OCI-LY7 (cell line): ENCODE data around the gene C1QA. TPM values are rescaled to one million over a fixed set of nuclear protein-coding genes. Genes with fewer than 3 reads are reported as not detected.

ENCODE experiments used
- BruUV-seq: library from RNA; stranded (reverse); fragments of 400-500 nt; replicated peaks from 2 replicates; lab custom pipeline; 2021; lab: Mats Ljungman, UMichigan
- CTCF ChIA-PET: fragments of 300-600 bp; sonication (Branson Sonifier 250); formaldehyde crosslinking; loops from one replicate; lab custom pipeline; 2022; ENCODE audit warnings: antibody characterized with exemption; ENCODE audit not compliant: unreplicated experiment; lab: Charles Lee
- POLR2A ChIA-PET: fragments of 300-600 bp; sonication (Branson Sonifier 250); formaldehyde crosslinking; loops from one replicate; lab custom pipeline; 2022; ENCODE audit warnings: antibody characterized with exemption; lab: Charles Lee
- DNase-seq: peaks from one replicate; pipeline ENCODE4 v3.0.0-alpha.2; 2015; ENCODE audit warnings: low spot score
- H2AFZ ChIP-seq: fragments of 200-600 bp; sonication (generic), shearing (Covaris generic); 2 replicates; pipeline ENCODE4 v1.6.1; 2014; ENCODE audit warnings: mild to moderate bottlenecking, antibody characterized with exemption, low read length, moderate library complexity
- H3K27ac ChIP-seq: fragments of 200-600 bp; sonication (generic); 2 replicates; pipeline ENCODE4 v1.5.1; 2014; ENCODE audit warnings: mixed run types, low read depth, mild to moderate bottlenecking, moderate library complexity, low read length, inconsistent platforms; ENCODE audit not compliant: poor library complexity, severe bottlenecking
- H3K36me3 ChIP-seq: fragments of 200-600 bp; sonication (generic); 2 replicates; pipeline ENCODE4 v1.6.1; 2014; ENCODE audit warnings: mild to moderate bottlenecking, antibody characterized with exemption, low read length, moderate library complexity, mixed read lengths; ENCODE audit not compliant: insufficient read depth
- H3K4me1 ChIP-seq: fragments of 200-600 bp; sonication (generic); 2 replicates; pipeline ENCODE4 v1.5.1; 2014; ENCODE audit warnings: mild to moderate bottlenecking, low read length; ENCODE audit not compliant: insufficient read depth, poor library complexity, severe bottlenecking
- H3K4me2 ChIP-seq: fragments of 200-600 bp; sonication (generic); 2 replicates; pipeline ENCODE4 v1.6.1; 2014; ENCODE audit warnings: mild to moderate bottlenecking, low read length
- H3K4me3 ChIP-seq: fragments of 200-600 bp; sonication (generic); 2 replicates; pipeline ENCODE4 v1.5.1; 2014; ENCODE audit warnings: mild to moderate bottlenecking, low read depth, low read length; ENCODE audit not compliant: poor library complexity, severe bottlenecking
- H3K79me2 ChIP-seq: fragments of 200-600 bp; sonication (generic); 2 replicates; pipeline ENCODE4 v1.6.1; 2016; ENCODE audit warnings: low read depth, mild to moderate bottlenecking, low read length, moderate library complexity, mixed read lengths; ENCODE audit not compliant: insufficient read depth
- H3K9me2 ChIP-seq: fragments of 200-600 bp; sonication (generic); 2 replicates; pipeline ENCODE4 v1.6.1; 2016; ENCODE audit warnings: mild to moderate bottlenecking, low read length, mixed read lengths; ENCODE audit not compliant: insufficient read depth
- H3K9me3 ChIP-seq: fragments of 200-600 bp; sonication (generic); 2 replicates; pipeline ENCODE4 v1.6.1; 2014; ENCODE audit warnings: mild to moderate bottlenecking, mixed run types, low read length, mixed read lengths
- H4K20me1 ChIP-seq: fragments of 200-600 bp; sonication (generic); 2 replicates; pipeline ENCODE4 v1.6.1; 2014; ENCODE audit warnings: mild to moderate bottlenecking, antibody characterized with exemption, low read length, moderate library complexity, mixed read lengths; ENCODE audit not compliant: insufficient read depth
- EZH2phosphoT487 ChIP-seq: fragments of 200-600 bp; sonication (generic); IDR thresholded peaks from 2 replicates; pipeline ENCODE4 v1.6.1; 2018; ENCODE audit warnings: low read depth, borderline replicate concordance, mild to moderate bottlenecking, mixed run types, antibody characterized with exemption, low read length, moderate library complexity, mixed read lengths
- intact Hi-C: fragments of 100-400 bp; cut with micrococcal nuclease; formaldehyde crosslinking; loops from one replicate; pipeline ENCODE4 v1.10.0; 2022; ENCODE audit not compliant: unreplicated experiment
- total RNA-seq, 2 experiments: library from RNA; depleted of rRNA in 1 of 2; stranded (reverse); fragments of >200 nt in 1 of 2; shearing (Covaris generic) in 1 of 2; gene quantifications; 2 replicates each; pipeline ENCODE4 v1.2.3, GENCODE V29; 2014 to 2022
- TF ChIP-seq, protein P1 (sequence below): fragments of 200-600 bp; sonication (generic); conservative IDR thresholded peaks from 2 replicates; pipeline ENCODE4 v1.5.1; 2014; ENCODE audit warnings: mild to moderate bottlenecking, antibody characterized with exemption, low read length, moderate library complexity, mixed read lengths

The C1QA gene
- total RNA-seq, 2 experiments from 2014 or later: not detected

DNA sequence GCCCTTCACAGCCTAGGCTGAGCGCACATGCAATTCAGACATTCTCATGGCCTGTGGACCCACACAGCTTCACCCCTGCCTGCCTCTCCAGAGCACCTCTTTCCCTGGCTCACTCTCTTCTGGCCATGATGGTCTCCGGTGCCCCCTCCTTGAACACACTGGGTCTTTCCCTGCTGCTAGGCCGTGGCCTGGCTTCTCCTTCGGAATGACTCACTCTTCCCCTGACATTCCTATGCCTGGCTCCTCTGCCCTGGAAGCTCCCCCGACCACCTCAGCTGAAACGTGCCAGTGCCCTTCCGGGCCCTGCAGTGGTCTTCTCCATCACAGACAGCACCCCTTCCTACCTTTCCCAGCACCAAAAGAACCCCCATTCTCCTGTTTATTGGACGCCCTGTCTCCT, 44.9 kb upstream of the C1QA start:
- Histone ChIP-seq H3K4me1 (no peaks in the 10 kb centered on the region), H3K9me2 (no peaks in the 10 kb centered on the region), H3K79me2 (no peaks in the 10 kb centered on the region), H2AFZ (no peak overlapping the region), H3K9me3 (no peaks in the 10 kb centered on the region), H3K4me3 (no peak overlapping the region), H4K20me1 (no peaks in the 10 kb centered on the region), H3K4me2 (no peak overlapping the region), H3K27ac (no peak overlapping the region), H3K36me3 (no peaks in the 10 kb centered on the region)
- intact Hi-C loops: no loop called here
- no peak for DNase-seq
- ChIA-PET POLR2A (no interaction called here), CTCF (no interaction called here)
- TF ChIP-seq, protein P1, sequence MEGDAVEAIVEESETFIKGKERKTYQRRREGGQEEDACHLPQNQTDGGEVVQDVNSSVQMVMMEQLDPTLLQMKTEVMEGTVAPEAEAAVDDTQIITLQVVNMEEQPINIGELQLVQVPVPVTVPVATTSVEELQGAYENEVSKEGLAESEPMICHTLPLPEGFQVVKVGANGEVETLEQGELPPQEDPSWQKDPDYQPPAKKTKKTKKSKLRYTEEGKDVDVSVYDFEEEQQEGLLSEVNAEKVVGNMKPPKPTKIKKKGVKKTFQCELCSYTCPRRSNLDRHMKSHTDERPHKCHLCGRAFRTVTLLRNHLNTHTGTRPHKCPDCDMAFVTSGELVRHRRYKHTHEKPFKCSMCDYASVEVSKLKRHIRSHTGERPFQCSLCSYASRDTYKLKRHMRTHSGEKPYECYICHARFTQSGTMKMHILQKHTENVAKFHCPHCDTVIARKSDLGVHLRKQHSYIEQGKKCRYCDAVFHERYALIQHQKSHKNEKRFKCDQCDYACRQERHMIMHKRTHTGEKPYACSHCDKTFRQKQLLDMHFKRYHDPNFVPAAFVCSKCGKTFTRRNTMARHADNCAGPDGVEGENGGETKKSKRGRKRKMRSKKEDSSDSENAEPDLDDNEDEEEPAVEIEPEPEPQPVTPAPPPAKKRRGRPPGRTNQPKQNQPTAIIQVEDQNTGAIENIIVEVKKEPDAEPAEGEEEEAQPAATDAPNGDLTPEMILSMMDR: no peak
- no peak for TF ChIP-seq EZH2phosphoT487
- BruUV-seq: no TSS peak

DNA sequence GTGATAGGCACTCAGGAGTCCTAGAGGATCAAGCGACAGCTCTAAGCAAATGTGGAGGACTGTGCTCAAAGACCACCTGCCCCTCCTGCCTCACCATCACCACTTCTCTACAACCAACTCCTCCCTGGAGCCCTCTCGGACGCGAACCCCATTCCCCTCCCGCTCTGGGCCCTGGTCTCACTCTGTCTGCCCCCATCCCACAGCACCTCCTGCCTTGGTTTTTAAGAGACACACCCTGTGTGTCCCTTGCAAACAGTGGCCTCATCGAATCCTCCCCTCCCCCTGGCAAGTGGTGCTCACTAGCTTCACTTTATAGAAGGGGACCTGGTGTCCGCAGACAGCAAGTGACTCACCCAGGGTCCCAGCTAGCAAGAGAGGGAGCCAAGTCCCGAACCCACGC, 44.4 kb upstream of the C1QA start:
- ChIA-PET POLR2A (no interaction called here), CTCF (no interaction called here)
- BruUV-seq: no TSS peak
- intact Hi-C loops: no loop called here
- H3K9me3 ChIP-seq: no peaks in the 10 kb centered on the region
- TF ChIP-seq, protein P1: no peak
- TF ChIP-seq EZH2phosphoT487: no peak
- no peaks in the 10 kb centered on the region for H4K20me1 ChIP-seq
- no peak overlapping the region for H3K27ac ChIP-seq
- H3K9me2 ChIP-seq: no peaks in the 10 kb centered on the region
- no peaks in the 10 kb centered on the region for H3K4me1 ChIP-seq
- no peaks in the 10 kb centered on the region for H3K79me2 ChIP-seq
- no peak overlapping the region for H2AFZ ChIP-seq
- H3K4me2 ChIP-seq: no peak overlapping the region
- H3K36me3 ChIP-seq: no peaks in the 10 kb centered on the region
- no peak for DNase-seq
- H3K4me3 ChIP-seq: no peak overlapping the region

DNA sequence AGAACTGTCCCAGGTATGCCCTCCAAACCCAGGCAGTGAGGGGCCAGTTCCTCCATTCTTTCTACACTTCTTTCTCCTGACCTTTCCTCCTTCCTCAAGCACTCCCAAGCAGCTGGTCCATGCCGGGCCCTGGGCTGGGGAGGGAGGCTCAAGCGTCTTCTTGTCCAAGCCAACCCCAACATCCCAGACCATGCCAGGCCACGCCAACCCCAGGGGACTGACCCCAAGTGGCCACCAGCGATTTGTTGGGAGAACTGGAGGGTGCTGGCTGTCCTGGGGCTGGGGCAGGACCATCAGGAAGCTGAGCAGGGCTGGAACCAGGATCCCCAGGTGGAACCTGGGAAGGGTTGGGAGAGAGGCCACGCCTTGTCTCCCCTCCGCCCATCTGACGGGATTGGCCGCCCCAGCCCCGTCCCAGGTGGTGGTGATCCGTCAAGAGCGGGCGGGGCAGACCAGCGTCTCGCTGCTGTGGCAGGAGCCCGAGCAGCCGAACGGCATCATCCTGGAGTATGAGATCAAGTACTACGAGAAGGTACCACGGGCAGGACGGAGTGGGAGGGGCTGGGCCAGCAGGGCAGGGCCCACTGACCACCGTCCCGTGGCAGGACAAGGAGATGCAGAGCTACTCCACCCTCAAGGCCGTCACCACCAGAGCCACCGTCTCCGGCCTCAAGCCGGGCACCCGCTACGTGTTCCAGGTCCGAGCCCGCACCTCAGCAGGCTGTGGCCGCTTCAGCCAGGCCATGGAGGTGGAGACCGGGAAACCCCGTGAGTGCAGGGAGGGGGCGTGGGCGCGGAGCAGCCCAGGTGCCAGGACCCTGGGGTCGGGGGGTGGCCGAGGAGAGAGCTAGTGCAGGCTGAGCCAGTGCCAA, 43.3 kb upstream of the C1QA start:
- no peak overlapping the region for H3K27ac ChIP-seq
- no TSS peak for BruUV-seq
- no peak overlapping the region for H2AFZ ChIP-seq
- no peaks in the 10 kb centered on the region for H3K36me3 ChIP-seq
- H3K4me2 ChIP-seq: no peak overlapping the region
- no peaks in the 10 kb centered on the region for H3K9me3 ChIP-seq
- no peak overlapping the region for H3K4me3 ChIP-seq
- no peak for TF ChIP-seq EZH2phosphoT487
- TF ChIP-seq, protein P1: no peak
- intact Hi-C loops: no loop called here
- DNase-seq: no peak
- ChIA-PET CTCF (no interaction called here), POLR2A (no interaction called here)
- H3K4me1 ChIP-seq: no peaks in the 10 kb centered on the region
- no peaks in the 10 kb centered on the region for H3K9me2 ChIP-seq
- no peaks in the 10 kb centered on the region for H3K79me2 ChIP-seq
- no peaks in the 10 kb centered on the region for H4K20me1 ChIP-seq
